Diencephalon (tissue), 1 donor: Measurements from ENCODE around the gene CYP19A1. TPM values are rescaled to one million over a fixed set of nuclear protein-coding genes. Genes with fewer than 3 reads are reported as not detected.

Experiments used
- small RNA-seq: library from RNA; depleted of rRNA; stranded (forward); fragments of <200 nt; gene quantifications from one replicate; pipeline ENCODE3, GENCODE V24; 2014
- total RNA-seq: library from RNA; depleted of rRNA; stranded (reverse); fragments of >200 nt; gene quantifications from one replicate; pipeline ENCODE4 v1.2.3, GENCODE V29; 2014

CYP19A1 gene
- total RNA-seq: 7.2 TPM

DNA sequence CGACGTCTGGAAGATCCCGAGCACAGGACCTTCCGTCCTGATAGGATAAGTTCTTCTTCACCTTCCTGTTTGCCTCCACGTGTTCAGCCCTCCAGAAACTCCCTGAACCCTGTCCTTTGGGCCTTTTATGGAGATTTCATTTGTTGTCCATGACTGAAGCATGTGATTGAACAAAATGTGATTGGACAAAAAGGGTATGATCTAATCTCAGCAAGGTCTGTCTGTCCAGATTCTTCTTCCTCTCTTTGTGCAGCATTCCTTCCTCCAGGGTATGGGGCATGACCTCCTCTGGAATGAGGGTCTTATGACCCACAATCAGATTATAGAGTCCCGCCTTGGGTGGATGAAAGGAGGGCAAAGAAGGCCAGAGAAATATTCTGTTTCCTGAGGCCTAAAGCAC is at the start of gene CYP19A1:
TSS of gene CYP19A1 (minus strand) at position 101 of the 400 bp plus-strand sequence. CDS start 95,684 bp downstream, outside the sequence.

GRCh38 chr15:51341366-51342226 is 3.2 kb upstream of the CYP19A1 start, which contains the start of gene GLDN:
TSS of gene GLDN (plus strand) at chr15:51341655. CDS start at chr15:51341685, 30 bp downstream.

Small RNA genes within 50 kb of the gene (small RNA-seq; reads per million reads assigned to genes)
- gene AC020891.4 (not detected), gene MIR4713 (not detected), gene MIR7973-1 (not detected)

Other genes with a start within 250 kb of the CYP19A1 start
- 5.5 TPM for gene TNFAIP8L3, start 243.7 kb downstream of the CYP19A1 start, total RNA-seq
- 5.3 TPM for gene GLDN, start 3.1 kb upstream of the CYP19A1 start, total RNA-seq